Upper lobe of left lung (tissue), 6 donors: Measurements from ENCODE around the gene GLS2. TPM values are rescaled to one million over a fixed set of nuclear protein-coding genes. Genes with fewer than 3 reads are reported as not detected.
A peak's percentile ranks its signal among the peaks of the same experiment; 100 is the strongest.
"Not testable (repeated sequence)": the region's sequence is repeated elsewhere in the genome, so short reads cannot be mapped to it uniquely, and the experiment has no call there.

Experiments used
- ATAC-seq, 2 donors: fragments of 200-7000 bp; cut with Tn5 transposase; one replicate each; pipeline ENCODE4 v1.9.1; 2022; ENCODE audit warnings: mild to moderate bottlenecking in 2 of 2, moderate library complexity in 2 of 2; ENCODE audit not compliant: low FRiP score in 2 of 2
- DNase-seq, 2 donors: peaks; one replicate each; pipeline ENCODE4 v3.0.0-alpha.2; 2019 to 2020
- H3K27ac ChIP-seq, 4 donors: fragments of 200-600 bp; sonication (generic); one replicate each; pipeline ENCODE4 v1.5.1; 2016 to 2019
- H3K27me3 ChIP-seq, 4 donors: fragments of 200-600 bp; sonication (generic); one replicate each; pipeline ENCODE4 v1.5.1; 2017 to 2019
- H3K36me3 ChIP-seq, 4 donors: fragments of 200-600 bp; sonication (generic); one replicate each; pipeline ENCODE4 v1.5.1; 2016 to 2019
- H3K4me1 ChIP-seq, 4 donors: fragments of 200-600 bp; sonication (generic); one replicate each; pipeline ENCODE4 v1.5.1; 2018 to 2019
- H3K4me3 ChIP-seq, 4 donors: fragments of 200-600 bp; sonication (generic); one replicate each; pipeline ENCODE4 v1.5.1; 2017 to 2019; ENCODE audit warnings: mild to moderate bottlenecking in 2 of 4, moderate library complexity in 1 of 4
- H3K9me3 ChIP-seq, 4 donors: fragments of 200-600 bp; sonication (generic); one replicate each; pipeline ENCODE4 v1.5.1; 2018 to 2019
- EP300 ChIP-seq, 4 donors: sonication (generic); formaldehyde crosslinking; IDR thresholded peaks; one replicate each; pipeline ENCODE4 v1.5.1; 2017; ENCODE audit warnings: antibody characterized with exemption in 4 of 4, control low read depth in 2 of 4
- POLR2A ChIP-seq, 4 donors: fragments of 450-650 bp; IDR thresholded peaks; one replicate each; pipeline ENCODE4 v1.5.1; 2016 to 2017; ENCODE audit warnings: antibody characterized with exemption in 4 of 4, mild to moderate bottlenecking in 2 of 4
- POLR2AphosphoS5 ChIP-seq, 2 donors: sonication (generic); formaldehyde crosslinking; IDR thresholded peaks; one replicate each; pipeline ENCODE4 v1.5.1; 2017; ENCODE audit warnings: antibody characterized with exemption in 2 of 2
- WGBS, 2 donors: methylation state at CpG; one replicate each; pipeline ENCODE4 v1.1.5; 2017 to 2018; 5-methylcytosine and 5-hydroxymethylcytosine counted together
- total RNA-seq, 6 donors: library from RNA; depleted of rRNA in 4 of 6; stranded (reverse); fragments of >200 nt in 4 of 6; gene quantifications; one replicate each; pipeline versions ENCODE4 v1.1.0 to v1.2.1, GENCODE V29; 2016 to 2021
- TF ChIP-seq, protein P1 (sequence below), 6 experiments: fragments of 450-650 bp in 4 of 6; fragments of 200-600 bp in 2 of 6; sonication (generic) in 2 of 6; IDR thresholded peaks; one replicate each; pipeline ENCODE4 v1.5.1; 2016 to 2019; ENCODE audit warnings: antibody characterized with exemption in 6 of 6
- donor health status: DM: no; HTN: no; CAD: no; lungs with moderate emphysema.
- donor health status: DM: no; HTN: yes; CAD: no; lungs with severe emphysema.

The GLS2 gene
- total RNA-seq, 6 donors from 2014 or later: 2.0 to 11.6 (median 5.0) TPM

GRCh38 chr12:56498126-56498902 lies 10.4 kb upstream of the GLS2 start:
- not testable (repeated sequence) for H3K9me3 ChIP-seq, H3K4me3 ChIP-seq, H3K36me3 ChIP-seq, DNase-seq, H3K27ac ChIP-seq, ATAC-seq, H3K27me3 ChIP-seq, H3K4me1 ChIP-seq
- WGBS, 2 donors: 73 to 75% methylated on average over 14 of the region's 14 CpGs

DNA sequence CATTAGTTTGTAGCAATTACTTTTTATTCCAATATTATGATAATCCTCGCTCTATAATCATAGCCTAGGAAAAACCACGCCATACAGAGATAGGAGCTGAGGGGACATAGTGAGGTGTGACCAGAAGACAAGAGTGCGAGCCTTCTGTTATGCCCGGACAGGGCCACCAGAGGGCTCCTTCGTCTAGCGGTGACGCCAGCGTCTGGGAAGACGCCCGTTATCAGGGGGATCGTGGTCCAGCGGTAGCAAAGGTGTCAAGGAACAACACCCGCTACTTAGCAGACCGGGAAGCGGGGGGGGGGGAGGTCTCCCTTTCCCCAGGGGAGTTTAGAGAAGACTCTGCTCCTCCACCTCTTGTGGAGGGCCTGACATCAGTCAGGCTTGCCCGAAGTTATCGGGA lies 8.7 kb upstream of the GLS2 start:
- H3K4me1 ChIP-seq, H3K27me3 ChIP-seq, ATAC-seq, H3K36me3 ChIP-seq, H3K27ac ChIP-seq, H3K4me3 ChIP-seq, H3K9me3 ChIP-seq: not testable (repeated sequence)
- 15 to 16% methylated on average over 13 to 17 of the region's 17 CpGs for WGBS, 2 donors
- DNase-seq: peak in 1 of 2 donors; percentile 55
- TF ChIP-seq, protein P1, sequence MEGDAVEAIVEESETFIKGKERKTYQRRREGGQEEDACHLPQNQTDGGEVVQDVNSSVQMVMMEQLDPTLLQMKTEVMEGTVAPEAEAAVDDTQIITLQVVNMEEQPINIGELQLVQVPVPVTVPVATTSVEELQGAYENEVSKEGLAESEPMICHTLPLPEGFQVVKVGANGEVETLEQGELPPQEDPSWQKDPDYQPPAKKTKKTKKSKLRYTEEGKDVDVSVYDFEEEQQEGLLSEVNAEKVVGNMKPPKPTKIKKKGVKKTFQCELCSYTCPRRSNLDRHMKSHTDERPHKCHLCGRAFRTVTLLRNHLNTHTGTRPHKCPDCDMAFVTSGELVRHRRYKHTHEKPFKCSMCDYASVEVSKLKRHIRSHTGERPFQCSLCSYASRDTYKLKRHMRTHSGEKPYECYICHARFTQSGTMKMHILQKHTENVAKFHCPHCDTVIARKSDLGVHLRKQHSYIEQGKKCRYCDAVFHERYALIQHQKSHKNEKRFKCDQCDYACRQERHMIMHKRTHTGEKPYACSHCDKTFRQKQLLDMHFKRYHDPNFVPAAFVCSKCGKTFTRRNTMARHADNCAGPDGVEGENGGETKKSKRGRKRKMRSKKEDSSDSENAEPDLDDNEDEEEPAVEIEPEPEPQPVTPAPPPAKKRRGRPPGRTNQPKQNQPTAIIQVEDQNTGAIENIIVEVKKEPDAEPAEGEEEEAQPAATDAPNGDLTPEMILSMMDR (IDR thresholded peaks at IDR 0.05): peak in 5 of 6 experiments; percentile 6 to 57 (median 31)

GRCh38 chr12:56494481-56494880 lies 6.5 kb upstream of the GLS2 start:
- 93 to 100% methylated on average over 10 to 20 of the region's 27 CpGs for WGBS, 2 donors

DNA sequence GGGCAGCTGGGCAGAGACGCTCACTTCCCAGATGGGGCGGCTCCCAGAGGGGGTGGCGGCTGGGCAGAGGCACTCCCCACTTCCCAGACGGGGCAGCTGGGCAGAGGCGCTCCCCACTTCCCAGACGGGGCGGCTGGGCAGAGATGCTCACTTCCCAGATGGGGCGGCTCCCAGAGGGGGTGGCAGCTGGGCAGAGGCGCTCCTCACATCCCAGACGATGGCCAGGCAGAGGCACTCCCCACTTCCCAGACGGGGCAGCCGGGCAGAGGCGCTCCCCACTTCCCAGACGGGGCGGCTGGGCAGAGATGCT lies 6.1 kb upstream of the GLS2 start:
- H3K27me3 ChIP-seq, H3K36me3 ChIP-seq, H3K27ac ChIP-seq, H3K4me3 ChIP-seq, DNase-seq, H3K4me1 ChIP-seq, ATAC-seq, H3K9me3 ChIP-seq: not testable (repeated sequence)
- 89 to 90% methylated on average over 2 to 11 of the region's 15 CpGs for WGBS, 2 donors

More at GRCh38 chr12:56494481-56494880, 6.5 kb upstream of the GLS2 start:
- H3K36me3 ChIP-seq, H3K4me1 ChIP-seq, H3K27me3 ChIP-seq, H3K4me3 ChIP-seq, H3K9me3 ChIP-seq, H3K27ac ChIP-seq, ATAC-seq: not testable (repeated sequence)
- peak in 1 of 2 donors; percentile 76 for DNase-seq

DNA sequence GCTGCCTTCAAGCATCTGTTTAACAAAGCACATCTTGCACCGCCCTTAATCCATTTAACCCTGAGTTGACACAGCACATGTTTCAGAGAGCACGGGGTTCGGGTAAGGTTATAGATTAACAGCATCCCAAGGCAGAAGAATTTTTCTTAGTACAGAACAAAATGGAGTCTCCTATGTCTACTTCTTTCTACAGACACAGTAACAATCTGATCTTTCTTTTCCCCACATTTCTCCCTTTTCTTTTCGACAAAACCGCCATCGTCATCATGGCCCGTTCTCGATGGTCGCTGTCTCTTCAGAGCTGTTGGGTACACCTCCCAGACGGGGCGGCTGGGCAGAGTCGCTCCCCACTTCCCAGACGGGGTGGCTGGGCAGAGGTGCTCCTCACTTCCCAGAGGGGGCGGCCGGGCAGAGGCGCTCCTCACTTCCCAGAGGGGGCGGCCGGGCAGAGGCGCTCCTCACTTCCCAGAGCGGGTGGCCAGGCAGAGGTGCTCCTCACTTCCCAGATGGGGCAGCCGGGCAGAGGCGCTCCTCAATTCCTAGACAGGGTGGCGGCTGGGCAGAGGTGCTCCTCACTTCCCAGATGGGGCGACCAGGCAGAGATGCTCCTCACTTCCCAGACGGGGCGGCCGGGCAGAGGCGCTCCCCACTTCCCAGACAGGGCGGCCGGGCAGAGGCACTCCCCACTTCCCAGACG lies 5.6 kb upstream of the GLS2 start:
- not testable (repeated sequence) for H3K27me3 ChIP-seq, H3K27ac ChIP-seq, H3K4me3 ChIP-seq, H3K9me3 ChIP-seq, ATAC-seq, H3K4me1 ChIP-seq, H3K36me3 ChIP-seq
- WGBS, 2 donors: 79 to 92% methylated on average over 23 to 25 of the region's 31 CpGs
- peak in 1 of 2 donors; percentile 73 for DNase-seq

DNA sequence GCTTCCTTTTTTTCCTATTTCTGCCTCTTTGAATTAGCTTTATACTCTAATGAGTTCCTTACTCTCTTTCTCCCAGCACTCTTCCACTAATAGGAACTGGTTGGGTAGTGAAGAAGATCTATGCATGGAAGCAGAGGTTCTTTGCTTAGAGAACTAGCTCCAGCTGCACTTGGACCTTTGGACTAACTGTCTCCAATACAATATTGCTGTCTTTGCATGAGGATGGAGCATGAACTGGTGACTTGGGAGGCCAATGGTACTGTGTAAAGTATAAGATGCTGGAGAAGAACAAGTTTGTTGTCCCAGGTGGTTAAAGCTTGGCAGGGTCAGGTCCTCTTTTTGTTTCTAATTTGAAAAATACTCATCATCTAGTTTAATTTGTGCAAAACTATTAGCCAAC lies 2.4 kb upstream of the GLS2 start:
- Histone ChIP-seq H3K4me3 (no peak overlapping the region), H3K27me3 (no peaks in the 10 kb centered on the region), H3K36me3 (no peaks in the 10 kb centered on the region), H3K27ac (no peak overlapping the region), H3K4me1 (peaks cover 8 to 20% (median 16%) of the 10 kb centered on the region in 4 donors), H3K9me3 (no peaks in the 10 kb centered on the region)
- DNase-seq (no peak), ATAC-seq (no peak)
- TF ChIP-seq EP300 (IDR thresholded peaks at IDR 0.05): no peak
- TF ChIP-seq, protein P1 (IDR thresholded peaks at IDR 0.05): no peak
- no peak for TF ChIP-seq POLR2A (IDR thresholded peaks at IDR 0.05)
- TF ChIP-seq POLR2AphosphoS5 (IDR thresholded peaks at IDR 0.05): no peak

GRCh38 chr12:56487448-56488040 lies 417 bp downstream of the GLS2 start:
- H3K4me1 ChIP-seq: peaks cover 8 to 20% (median 16%) of the 10 kb centered on the region in 4 donors
- no peaks in the 10 kb centered on the region for H3K9me3 ChIP-seq
- TF ChIP-seq POLR2A (IDR thresholded peaks at IDR 0.05) (no peak), EP300 (IDR thresholded peaks at IDR 0.05) (no peak), POLR2AphosphoS5 (IDR thresholded peaks at IDR 0.05) (no peak)
- TF ChIP-seq, protein P1 (IDR thresholded peaks at IDR 0.05): no peak
- DNase-seq: peak; percentile 46 to 87
- WGBS, 2 donors: 9 to 41% methylated on average over 5 to 35 of the region's 44 CpGs
- peak overlapping the region in 3 of 4 donors; percentile 4 to 66 (median 20) for H3K27ac ChIP-seq
- H3K4me3 ChIP-seq: peak overlapping the region; percentile 59 to 73 (median 68)
- no peaks in the 10 kb centered on the region for H3K36me3 ChIP-seq
- ATAC-seq: peak; percentile 65 to 68
- no peaks in the 10 kb centered on the region for H3K27me3 ChIP-seq
